GM19238 (cell line): Measurements from ENCODE around the gene TRAF3IP3.

Experiments used
- DNase-seq: peaks from one replicate; pipeline ENCODE4 v3.0.0; 2011; ENCODE audit warnings: low spot score; ENCODE audit not compliant: insufficient read length

The TRAF3IP3 gene

DNA sequence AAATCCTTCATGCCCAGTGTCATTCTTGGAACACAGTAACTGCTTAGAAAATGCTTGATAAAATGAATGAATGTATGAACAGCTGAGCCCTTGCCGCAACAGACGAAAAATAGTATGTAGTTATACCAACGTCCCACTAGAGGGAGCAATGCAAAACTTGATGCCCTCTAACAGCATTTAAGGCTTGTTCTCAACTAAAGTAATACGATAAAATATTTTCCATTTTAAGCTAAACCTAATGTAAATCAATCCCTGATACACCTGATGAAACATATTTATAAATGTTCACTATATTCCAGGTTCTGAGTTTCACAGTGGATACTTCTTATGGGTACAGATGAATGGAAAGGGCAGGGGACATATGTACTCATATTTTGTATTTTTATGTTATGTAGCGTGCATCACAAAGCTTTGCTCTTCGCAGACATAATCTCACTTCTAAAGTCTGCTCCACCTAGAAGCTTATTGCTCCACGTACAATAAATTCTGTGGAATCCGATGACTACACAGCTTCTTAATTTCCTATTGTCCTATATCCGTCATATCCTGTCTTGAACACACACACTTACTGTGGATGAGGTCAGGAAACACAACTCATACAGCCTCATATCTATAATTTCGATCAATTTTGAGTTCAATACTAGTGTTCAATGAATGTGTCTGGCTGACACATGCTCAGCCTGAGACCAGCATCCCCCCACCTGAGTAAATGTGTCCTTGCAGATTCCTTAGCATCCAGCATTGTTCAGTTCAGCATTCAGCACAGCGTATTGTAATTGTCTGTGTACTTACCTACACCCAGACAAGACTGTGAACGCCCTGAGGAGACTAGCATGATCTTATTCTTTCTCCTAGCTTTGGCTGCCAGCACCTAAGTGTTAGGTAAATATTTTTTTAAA, 67.5 kb downstream of the TRAF3IP3 start:
- DNase-seq: peak; percentile 19

DNA sequence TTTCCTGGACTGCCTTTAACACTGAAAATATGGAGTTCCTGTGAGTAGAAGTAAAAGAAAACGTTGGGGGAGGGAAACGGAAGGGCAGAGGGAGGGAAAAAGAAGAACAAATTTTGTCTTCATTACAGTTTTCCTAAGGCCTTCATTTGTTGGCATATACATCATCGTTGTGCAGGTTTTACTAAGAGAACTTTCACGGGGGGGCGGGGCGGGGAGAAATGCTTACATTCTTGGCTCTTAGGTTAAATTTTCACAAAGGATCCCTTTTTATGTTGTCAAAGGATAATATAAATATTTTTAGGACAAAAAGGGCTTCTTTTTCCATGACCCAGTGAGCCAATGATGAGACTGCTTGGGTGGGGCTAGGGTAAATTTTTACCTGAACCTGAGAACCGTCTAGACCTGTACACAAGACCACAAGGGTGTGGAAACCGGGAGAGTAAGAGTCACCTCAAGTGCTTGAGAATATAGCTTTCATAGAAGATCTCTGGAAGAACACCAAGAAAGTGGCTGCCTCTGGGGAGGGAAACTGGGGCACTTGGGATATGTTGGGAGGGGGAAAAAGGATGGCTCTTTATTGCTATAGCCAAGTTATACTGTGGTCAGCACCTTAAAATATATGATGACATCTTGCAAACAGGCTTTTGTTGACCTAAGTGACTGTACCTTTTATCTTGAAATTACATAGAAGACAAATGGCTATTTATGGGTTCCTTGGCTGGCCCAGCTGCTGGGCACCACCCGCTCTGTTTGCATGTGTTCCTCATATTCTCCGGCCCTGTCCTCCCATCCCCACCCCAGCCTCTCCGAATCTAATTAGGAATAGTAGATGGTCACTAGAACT, 70.0 kb downstream of the TRAF3IP3 start:
- DNase-seq: no peak

DNA sequence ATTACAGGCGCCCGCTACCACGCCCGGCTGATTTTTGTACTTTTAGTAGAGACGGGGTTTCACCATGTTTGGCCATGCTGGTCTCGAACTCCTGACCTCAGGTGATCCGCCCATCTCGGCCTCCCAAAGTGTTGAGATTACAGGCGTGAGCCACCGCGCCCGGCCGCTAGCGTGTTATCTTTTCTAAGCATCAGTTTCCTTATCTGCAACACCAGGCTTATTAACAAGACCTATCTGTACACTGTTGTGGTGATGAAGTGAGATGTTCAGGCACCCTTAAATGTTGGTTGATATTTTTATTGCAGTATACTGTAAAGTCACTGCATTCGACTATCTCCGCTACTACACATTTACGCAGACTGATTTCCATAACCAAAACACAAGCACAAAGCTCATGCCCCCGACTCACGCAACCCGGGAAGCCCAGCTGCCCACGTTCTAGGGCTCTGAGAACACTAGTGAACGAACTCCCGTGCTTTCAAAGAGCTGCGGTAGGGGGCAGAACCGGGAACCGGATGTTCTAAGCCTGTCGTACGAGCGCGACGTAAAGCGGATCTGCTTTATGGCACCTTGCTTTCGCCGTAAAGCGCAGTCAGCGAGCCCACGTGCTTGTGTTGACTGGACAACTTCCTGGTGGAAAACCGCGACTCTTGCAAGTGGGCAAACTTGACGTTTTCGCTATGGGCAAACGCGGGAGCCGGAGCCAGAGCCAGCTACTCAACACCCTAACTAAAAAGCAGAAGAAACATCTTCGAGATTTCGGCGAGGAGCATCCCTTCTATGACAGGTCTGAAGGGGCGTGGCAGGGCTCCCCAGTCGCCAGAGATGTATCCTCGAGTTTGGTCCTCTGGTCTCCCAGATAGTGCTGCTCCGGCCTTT, 71.8 kb downstream of the TRAF3IP3 start, which contains the start of gene UTP25:
TSS of gene UTP25 (plus strand) at position 589 of the 879 bp plus-strand sequence. CDS start at position 681, 92 bp downstream.
- DNase-seq: peak; percentile 62

DNA sequence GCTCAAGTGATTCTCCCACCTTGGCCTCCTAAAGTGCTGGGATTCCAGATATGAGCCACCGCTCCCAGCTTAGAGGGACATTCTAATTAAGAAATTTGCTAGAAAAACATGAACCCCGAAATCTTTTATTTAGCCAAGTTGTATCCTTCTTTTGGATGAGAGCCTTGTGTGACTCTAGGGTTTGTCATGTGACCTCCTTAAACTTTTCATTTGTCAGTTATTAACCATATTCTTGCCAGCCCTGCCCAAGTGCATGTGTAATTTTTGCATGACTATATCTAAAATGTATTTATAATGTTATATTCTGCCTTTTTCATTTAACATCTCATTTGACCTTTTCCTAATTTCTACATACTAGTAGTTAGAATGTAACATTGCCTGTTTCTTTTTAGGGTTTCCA, 73.9 kb downstream of the TRAF3IP3 start:
- DNase-seq: no peak

DNA sequence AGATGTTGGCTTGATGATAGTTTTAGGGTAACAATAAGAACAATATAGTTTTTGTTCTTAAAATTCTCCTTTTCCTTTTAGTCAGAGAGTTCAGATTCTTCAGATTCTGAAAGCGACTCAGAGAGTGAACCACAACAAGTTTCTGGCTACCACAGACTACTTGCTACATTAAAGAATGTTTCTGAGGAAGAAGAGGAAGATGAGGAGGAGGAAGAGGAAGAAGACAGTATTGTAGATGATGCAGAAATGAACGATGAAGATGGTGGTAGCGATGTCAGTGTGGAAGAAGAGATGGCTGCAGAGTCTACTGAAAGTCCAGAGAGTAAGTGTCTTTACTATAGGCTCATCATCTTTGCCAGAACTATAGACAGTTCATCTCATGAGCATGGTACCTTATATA, 74.9 kb downstream of the TRAF3IP3 start:
- DNase-seq: no peak

DNA sequence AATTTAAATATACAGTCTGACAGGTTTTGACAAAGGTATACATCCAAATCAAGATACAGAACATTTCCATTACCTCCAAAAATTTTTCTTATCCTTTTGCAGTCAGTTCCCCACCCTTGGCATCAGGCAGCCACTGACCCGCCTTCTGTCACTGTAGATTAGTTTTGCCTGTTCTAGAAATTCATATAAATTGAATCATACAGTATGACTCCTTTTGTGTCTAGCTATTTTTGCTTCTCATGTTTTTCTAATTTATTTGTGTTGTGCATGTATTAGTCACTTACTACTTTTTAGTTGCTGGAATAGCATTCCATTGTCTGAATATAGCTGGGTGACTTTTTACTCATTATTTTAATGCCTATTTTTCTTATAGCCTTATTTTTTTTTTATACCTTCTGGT, 75.8 kb downstream of the TRAF3IP3 start:
- no peak for DNase-seq
